HUES64 (cell line): ENCODE data around the gene RCN2.

Experiments
- H3K27ac ChIP-seq: 2 replicates; pipeline ENCODE4 v1.7.0; 2013; ENCODE audit warnings: low read depth, low read length, inconsistent platforms
- H3K27me3 ChIP-seq: 2 replicates; pipeline ENCODE4 v1.6.1; 2013; ENCODE audit warnings: mild to moderate bottlenecking, low read length; ENCODE audit not compliant: insufficient read depth
- H3K36me3 ChIP-seq: 2 replicates; pipeline ENCODE4 v1.6.1; 2013; ENCODE audit warnings: mild to moderate bottlenecking, low read length; ENCODE audit not compliant: insufficient read depth
- H3K4me1 ChIP-seq: 2 replicates; pipeline ENCODE4 v1.6.1; 2013; ENCODE audit warnings: mild to moderate bottlenecking, low read length, moderate library complexity; ENCODE audit not compliant: insufficient read depth
- H3K4me3 ChIP-seq: 2 replicates; pipeline ENCODE4 v1.5.1; 2013; ENCODE audit warnings: mild to moderate bottlenecking, low read length, moderate library complexity
- H3K9ac ChIP-seq: 2 replicates; pipeline ENCODE4 v1.6.1; 2013; ENCODE audit warnings: mild to moderate bottlenecking, low read depth, low read length
- H3K9me3 ChIP-seq: 2 replicates; pipeline ENCODE4 v1.6.1; 2013; ENCODE audit warnings: low read depth, low read length; ENCODE audit not compliant: insufficient read depth
- WGBS: fragments of 150-250, 120-280 bp; methylation state at CpG from one replicate; pipeline ENCODE4 v1.1.7; 2013; ENCODE audit warnings: missing lambda C conversion rate; 5-methylcytosine and 5-hydroxymethylcytosine counted together

Gene RCN2

DNA sequence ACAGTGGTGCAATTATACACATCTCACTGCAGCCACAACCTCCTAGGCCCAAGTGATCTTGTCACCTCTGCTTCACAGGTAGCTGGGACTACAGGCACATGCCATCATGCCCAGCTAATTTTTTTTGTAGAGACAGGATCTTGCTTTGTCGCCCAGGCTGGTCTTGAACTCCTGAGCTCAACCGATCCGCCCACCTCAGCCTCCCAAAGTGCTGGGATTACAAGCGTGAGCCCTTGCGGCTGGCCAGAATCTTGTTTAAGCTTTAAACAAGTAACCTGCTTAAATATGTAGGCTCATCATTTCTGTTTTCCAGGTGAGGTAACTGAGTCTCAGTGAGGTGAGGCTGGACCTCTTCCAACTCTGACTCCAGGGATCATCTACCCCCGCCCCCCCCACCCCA is 55.7 kb downstream of the RCN2 start:
- Histone ChIP-seq H3K36me3 (no peaks in the 10 kb centered on the region), H3K27ac (no peak overlapping the region), H3K9me3 (no peaks in the 10 kb centered on the region), H3K27me3 (no peaks in the 10 kb centered on the region), H3K9ac (no peak overlapping the region), H3K4me3 (no peak overlapping the region), H3K4me1 (peaks cover 6% of the 10 kb centered on the region; the same call in 1 of the 2 replicates)
- 86% methylated on average over 6 of the region's 6 CpGs for WGBS

DNA sequence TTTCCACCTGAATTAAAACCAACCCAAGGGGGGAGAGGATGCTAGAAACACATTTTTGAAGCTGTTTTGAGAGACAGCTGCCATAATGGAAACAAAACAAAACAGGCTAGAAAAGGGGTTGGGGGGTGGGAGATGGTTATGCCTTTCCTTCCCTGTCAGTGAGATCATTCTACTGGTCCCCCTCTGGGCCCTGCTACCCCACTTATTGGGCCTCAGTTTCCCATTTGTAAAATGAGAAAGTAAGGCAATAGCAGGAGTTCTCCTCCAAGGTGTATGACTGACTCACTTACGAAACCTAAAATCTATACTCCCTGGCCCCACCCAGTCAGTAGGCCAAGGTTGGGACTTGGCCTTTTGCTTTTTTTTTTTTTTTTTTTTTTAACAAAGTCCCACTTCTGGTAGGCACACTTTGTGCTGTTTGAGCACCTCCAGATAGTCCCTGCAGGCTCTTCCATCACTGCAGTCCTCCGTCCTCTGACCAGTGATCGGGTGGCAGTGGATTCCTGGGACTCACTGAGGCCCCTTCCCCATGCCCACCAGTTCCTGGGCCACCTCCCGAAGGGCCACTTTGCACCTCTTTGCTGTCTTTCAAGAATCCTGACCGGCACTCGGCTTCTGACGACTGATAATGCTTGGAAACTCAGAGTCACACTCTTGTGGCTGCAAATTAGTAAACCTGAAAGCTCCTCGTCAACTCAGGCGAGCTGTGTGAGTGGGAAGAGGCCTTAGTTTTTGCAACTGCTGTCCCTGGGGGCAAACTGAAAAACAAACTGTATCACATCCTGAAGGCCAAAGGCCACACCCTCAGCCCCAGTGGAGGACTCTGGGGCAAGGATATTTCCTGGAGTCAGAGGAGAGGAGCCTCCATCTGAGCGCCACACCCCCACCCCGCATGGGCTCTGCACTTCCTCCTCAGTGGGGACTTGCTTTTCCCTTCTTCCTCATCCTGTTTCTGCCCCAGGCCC is 56.6 kb downstream of the RCN2 start:
- H3K9ac ChIP-seq = no peak overlapping the region
- 78% methylated on average over 11 of the region's 11 CpGs for WGBS
- H3K4me3 ChIP-seq = no peak overlapping the region
- no peaks in the 10 kb centered on the region for H3K9me3 ChIP-seq
- H3K27me3 ChIP-seq = no peaks in the 10 kb centered on the region
- H3K4me1 ChIP-seq = peaks cover 6% of the 10 kb centered on the region; the same call in 1 of the 2 replicates
- no peaks in the 10 kb centered on the region for H3K36me3 ChIP-seq
- H3K27ac ChIP-seq = no peak overlapping the region

DNA sequence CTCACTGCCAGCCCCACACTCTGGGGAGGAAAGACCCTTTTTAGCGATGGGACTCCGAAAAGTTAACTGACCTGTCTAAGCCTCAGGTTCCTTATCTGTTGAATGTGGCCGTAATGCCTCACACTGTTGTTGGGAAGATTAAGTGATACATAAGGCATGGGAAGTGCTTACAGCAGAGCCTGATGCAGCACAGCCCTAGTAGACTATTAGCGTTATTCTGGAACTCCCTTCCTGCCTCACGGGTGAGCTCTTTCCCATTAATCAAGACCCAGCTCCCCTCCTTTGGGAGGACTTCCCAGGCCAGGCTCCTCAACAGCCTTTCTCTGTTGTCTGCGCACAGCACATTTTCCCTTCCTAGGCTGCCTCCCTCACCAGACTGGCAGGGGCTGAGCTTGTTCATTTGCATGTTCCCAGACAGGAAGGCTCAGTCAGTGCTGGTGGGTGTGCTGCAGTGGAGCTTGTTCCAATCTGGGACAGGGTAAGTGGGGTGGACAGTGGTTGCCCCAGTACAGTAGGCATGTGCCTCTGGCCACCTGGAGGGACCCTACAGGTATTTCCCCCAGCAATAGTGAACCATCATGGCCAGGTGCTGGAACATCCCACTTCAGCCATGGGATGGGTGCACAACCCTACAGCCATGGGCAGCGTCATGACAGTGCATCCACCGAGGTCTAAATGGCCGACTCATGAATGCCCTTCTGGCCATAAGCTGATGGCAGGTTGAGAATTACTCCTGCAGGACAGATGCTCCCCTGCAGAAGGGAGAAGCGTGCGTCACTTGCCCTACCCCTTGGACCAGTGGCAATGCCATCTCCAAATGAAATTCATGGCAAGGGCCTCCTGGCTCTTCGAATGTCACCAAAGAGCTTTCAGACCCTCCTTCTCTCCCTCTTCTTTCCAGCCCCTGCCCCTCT is 57.6 kb downstream of the RCN2 start:
- H3K9ac ChIP-seq = no peak overlapping the region
- no peak overlapping the region for H3K27ac ChIP-seq
- H3K27me3 ChIP-seq = no peaks in the 10 kb centered on the region
- WGBS = 86% methylated on average over 12 of the region's 12 CpGs
- no peak overlapping the region for H3K4me3 ChIP-seq
- no peaks in the 10 kb centered on the region for H3K9me3 ChIP-seq
- no peaks in the 10 kb centered on the region for H3K36me3 ChIP-seq
- H3K4me1 ChIP-seq = peaks cover 6% of the 10 kb centered on the region; the same call in 1 of the 2 replicates

DNA sequence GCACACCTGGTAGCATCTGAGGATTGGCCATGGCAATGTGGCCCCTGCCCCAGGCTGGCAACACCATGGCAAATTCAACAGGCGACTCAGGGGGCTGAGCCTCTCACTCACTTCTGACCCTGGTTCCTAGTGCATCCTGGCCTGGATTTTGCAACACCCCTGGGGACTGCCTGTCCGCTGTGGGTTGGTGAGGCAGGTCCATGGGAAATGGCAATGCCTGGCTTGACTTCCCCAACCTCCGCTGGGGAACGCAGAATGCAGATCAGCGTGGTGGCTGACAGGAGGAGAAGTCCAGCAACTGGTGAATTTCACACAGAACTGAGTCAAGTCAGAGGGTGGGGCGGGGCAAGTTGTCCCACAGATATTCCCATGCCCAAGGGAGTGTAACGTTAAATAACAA is 59.5 kb downstream of the RCN2 start:
- H3K36me3 ChIP-seq = no peaks in the 10 kb centered on the region
- H3K27me3 ChIP-seq = no peaks in the 10 kb centered on the region
- peaks cover 6% of the 10 kb centered on the region; the same call in 1 of the 2 replicates for H3K4me1 ChIP-seq
- no peak overlapping the region for H3K4me3 ChIP-seq
- WGBS = 82% methylated on average over 7 of the region's 7 CpGs
- H3K27ac ChIP-seq = no peak overlapping the region
- no peaks in the 10 kb centered on the region for H3K9me3 ChIP-seq
- H3K9ac ChIP-seq = no peak overlapping the region

DNA sequence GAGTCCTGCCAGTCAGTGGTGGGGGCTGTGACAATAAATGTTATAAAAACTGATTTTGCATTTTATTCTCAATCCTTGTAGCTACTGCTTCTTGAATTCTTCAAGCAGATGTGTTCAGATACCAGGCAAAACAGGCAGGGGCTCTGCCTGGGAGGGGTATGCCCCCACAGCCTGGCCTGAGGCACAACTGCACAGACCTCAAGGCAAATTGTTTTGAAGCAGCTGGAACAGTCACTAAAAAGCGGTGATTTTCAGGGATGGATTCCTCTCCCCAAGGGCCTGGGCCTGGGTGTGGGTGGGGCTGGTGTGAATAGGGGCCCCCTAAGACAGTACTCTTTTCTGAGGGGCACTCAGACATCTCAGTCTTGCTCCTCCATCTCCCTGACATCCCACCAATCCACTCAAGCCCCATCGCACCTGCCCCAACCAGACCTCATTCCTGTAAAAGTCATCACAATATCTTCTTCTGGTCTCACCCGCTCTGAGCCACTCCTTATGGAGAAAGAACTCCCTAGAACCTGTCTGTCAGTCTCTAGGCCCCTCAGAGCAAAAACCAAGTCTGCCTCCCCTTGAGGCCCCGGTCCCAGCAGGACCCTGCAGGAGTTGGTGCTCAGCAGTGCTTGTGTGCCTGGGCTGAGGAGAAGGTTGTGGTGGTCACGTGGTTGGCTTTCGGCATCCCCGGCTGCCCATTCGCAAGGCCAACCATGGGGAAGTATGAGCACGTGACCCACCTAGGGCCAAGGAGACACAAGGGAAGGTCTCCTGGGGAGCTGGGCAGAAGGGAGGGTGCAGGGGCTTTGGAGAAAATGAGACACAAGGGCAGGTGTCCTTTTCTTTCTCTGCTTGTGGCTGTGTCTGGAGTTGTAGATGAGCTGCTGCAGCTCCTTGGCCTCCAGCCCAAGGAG is 60.4 kb downstream of the RCN2 start:
- H3K27ac ChIP-seq = no peak overlapping the region
- H3K4me3 ChIP-seq = no peak overlapping the region
- H3K9ac ChIP-seq = no peak overlapping the region
- H3K27me3 ChIP-seq = no peaks in the 10 kb centered on the region
- no peaks in the 10 kb centered on the region for H3K9me3 ChIP-seq
- no peaks in the 10 kb centered on the region for H3K36me3 ChIP-seq
- WGBS = 92% methylated on average over 9 of the region's 9 CpGs
- H3K4me1 ChIP-seq = peaks cover 6% of the 10 kb centered on the region; the same call in 1 of the 2 replicates

DNA sequence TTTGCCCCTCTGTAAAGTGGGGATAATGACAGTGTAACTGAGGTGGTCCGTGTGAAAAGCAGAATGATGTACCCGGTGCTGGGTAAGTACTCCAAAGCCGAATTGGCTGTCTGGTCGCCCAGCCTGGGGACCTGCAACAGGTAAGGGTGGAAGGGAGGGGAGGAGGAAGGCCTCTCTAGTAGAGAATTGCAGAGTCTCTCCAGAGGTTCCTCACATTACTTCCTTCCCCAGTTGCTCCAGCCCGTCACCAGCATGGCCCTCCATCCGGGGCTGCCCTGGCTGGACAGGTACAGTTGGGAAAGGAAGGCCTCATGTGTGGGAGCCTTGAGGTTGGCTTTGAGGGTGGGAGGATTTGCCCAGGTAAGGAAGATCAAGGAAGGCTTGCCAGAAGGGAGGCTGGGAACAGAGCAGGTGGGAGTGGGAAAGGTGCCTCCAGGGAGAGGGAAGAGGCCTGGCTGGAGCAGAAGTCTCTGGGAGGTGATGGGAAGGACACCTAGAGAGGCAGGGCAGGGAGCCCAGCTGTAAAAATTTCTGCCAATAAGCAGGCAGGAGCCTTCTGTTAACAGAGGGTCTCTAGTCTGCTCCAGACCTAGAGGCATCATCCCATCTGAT is 61.7 kb downstream of the RCN2 start:
- no peak overlapping the region for H3K9ac ChIP-seq
- H3K9me3 ChIP-seq = no peaks in the 10 kb centered on the region
- H3K4me1 ChIP-seq = peaks cover 6% of the 10 kb centered on the region; the same call in 1 of the 2 replicates
- no peaks in the 10 kb centered on the region for H3K27me3 ChIP-seq
- H3K4me3 ChIP-seq = no peak overlapping the region
- 88% methylated on average over 6 of the region's 6 CpGs for WGBS
- no peak overlapping the region for H3K27ac ChIP-seq
- no peaks in the 10 kb centered on the region for H3K36me3 ChIP-seq

DNA sequence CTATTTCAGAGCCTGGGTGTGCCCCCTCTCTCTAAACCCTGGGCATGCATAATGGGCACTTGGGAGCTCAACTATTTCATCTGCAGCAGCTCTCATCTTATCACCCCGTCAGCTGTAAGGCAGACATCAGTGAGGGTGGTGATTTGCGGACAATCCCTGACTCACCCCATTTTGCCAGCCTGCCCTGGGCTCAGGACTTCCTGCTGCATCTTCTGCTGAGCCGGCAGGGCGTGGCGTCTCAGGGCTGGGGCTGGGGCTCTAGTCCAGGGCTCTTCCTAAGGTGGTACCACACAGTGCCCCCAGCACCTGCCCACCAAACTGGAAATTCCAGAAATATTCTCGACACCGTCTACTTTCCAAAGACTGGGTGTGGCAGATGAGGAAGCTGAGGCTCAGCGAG is 62.5 kb downstream of the RCN2 start:
- no peak overlapping the region for H3K4me3 ChIP-seq
- H3K27ac ChIP-seq = no peak overlapping the region
- H3K36me3 ChIP-seq = no peaks in the 10 kb centered on the region
- no peak overlapping the region for H3K9ac ChIP-seq
- H3K9me3 ChIP-seq = no peaks in the 10 kb centered on the region
- H3K27me3 ChIP-seq = no peaks in the 10 kb centered on the region
- H3K4me1 ChIP-seq = no peaks in the 10 kb centered on the region
- WGBS = 94% methylated on average over 8 of the region's 8 CpGs

DNA sequence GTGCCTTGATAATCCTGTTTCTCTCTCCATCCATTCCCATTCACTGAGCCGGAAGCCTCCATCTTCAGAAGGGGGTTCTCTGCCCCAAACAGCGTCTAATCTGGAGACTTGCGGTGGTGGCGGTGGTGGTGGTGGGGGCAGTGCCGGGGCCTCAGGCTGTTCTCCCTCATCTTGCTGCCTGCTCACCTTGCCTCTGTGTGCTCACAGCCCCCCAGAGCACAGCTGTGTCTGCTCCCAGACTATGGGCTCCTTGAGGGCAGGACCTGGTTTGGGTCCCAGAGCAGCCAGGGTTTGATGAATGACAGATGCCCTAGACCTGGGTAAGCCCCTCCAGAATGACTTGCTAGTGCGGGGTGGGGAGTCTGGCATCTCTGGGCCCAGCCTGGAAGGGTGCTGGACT is 62.9 kb downstream of the RCN2 start:
- no peaks in the 10 kb centered on the region for H3K4me1 ChIP-seq
- H3K27ac ChIP-seq = no peak overlapping the region
- WGBS = 93% methylated on average over 6 of the region's 6 CpGs
- no peak overlapping the region for H3K9ac ChIP-seq
- H3K9me3 ChIP-seq = no peaks in the 10 kb centered on the region
- H3K27me3 ChIP-seq = no peaks in the 10 kb centered on the region
- no peaks in the 10 kb centered on the region for H3K36me3 ChIP-seq
- no peak overlapping the region for H3K4me3 ChIP-seq

DNA sequence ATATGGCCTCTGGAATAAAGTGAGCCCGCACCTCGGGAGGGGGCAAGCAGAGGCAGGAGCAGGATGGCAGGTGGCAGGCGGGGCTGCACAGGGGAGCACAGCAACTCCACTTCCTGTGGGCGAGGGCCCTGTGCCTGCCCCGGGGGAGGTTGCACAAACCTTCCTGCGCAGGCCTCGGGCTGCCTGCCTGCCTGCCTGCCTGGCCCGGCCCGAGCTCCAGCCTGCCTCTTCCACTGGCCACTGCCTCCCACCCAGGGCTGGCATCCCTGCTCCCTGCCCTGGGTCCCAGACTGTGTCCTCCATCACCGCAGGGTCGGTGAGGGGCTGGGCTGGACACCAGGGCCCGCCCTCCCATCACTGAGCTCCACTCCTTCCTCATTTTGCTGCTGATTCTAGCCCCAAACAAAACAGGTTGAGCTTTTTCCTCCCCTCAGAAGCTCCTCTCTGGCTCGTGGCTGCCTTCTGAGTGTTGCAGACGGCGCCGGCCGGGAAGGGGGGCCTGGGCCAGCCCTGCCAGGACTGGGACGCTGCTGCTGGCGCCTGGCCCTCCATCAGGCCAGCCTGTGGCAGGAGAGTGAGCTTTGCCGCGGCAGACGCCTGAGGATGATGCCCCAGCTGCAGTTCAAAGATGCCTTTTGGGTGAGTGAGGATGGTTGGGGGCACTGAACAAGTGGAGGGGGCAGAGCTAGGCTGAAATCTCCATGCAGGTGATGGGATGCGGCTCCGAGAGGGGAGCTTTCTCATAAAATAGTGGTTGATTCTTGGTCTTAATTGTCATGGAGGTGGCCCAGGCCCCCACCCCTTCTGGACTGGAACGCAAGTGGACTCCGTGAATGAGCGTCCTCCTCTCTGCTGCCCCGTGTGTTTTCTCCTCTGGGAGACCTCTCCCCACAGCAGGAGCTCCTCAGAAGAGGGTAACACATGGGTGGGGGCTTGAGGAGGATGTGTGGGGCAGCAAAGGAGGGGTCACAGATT is 63.7 kb downstream of the RCN2 start, which contains the start of gene PSTPIP1:
PSTPIP1 (plus strand) TSS at position 156 of the 975 bp plus-strand sequence; CDS start at position 604, 448 bp downstream.
- 89% methylated on average over 28 of the region's 28 CpGs for WGBS
- no peaks in the 10 kb centered on the region for H3K9me3 ChIP-seq
- H3K9ac ChIP-seq = no peak within 1 kb of the TSS
- H3K4me1 ChIP-seq = no peaks in the 10 kb centered on the region
- no peak within 1 kb of the TSS for H3K4me3 ChIP-seq
- H3K36me3 ChIP-seq = no peaks in the 10 kb centered on the region
- no peaks in the 10 kb centered on the region for H3K27me3 ChIP-seq
- no peak within 1 kb of the TSS for H3K27ac ChIP-seq
